HFFc6 (cell line): Measurements from ENCODE around the gene UNC5C. TPM values are rescaled to one million over a fixed set of nuclear protein-coding genes. Genes with fewer than 3 reads are reported as not detected.

ENCODE experiments used
- DNase-seq: peaks from one replicate; pipeline ENCODE4 v3.0.0-alpha.2; 2018
- H3K27ac Mint-ChIP-seq: 2 replicates; pipeline ENCODE4 v1.8.0; 2020; ENCODE audit warnings: mild to moderate bottlenecking, mixed read lengths
- H3K27me3 Mint-ChIP-seq: 2 replicates; pipeline ENCODE4 v1.8.0; 2021; ENCODE audit warnings: mild to moderate bottlenecking, moderate library complexity, mixed read lengths; ENCODE audit not compliant: insufficient read depth
- H3K36me3 Mint-ChIP-seq: 2 replicates; pipeline ENCODE4 v1.8.0; 2021; ENCODE audit warnings: low read depth, mixed read lengths
- H3K4me1 Mint-ChIP-seq: 2 replicates; pipeline ENCODE4 v1.8.0; 2020; ENCODE audit warnings: low read depth, mixed read lengths
- H3K4me3 Mint-ChIP-seq: 2 replicates; pipeline ENCODE4 v1.8.0; 2020; ENCODE audit warnings: mild to moderate bottlenecking, moderate library complexity, mixed read lengths
- H3K9me3 Mint-ChIP-seq: 2 replicates; pipeline ENCODE4 v1.8.0; 2020; ENCODE audit warnings: mild to moderate bottlenecking, mixed read lengths
- total RNA-seq, 6 experiments: library from RNA; stranded (reverse); fragmentation: NEBNext Ultra II Directional; extraction: Animal tissue kit (Norgen Biotek cat#: 25700); gene quantifications; 2 replicates in 1 of 6; 3 replicates in 5 of 6; pipeline ENCODE4 v1.2.3, GENCODE V29; 2021
- TF ChIP-seq, protein P1 (sequence below): fragments of 200-600 bp; sonication (generic); IDR thresholded peaks from 2 replicates; pipeline ENCODE4 v1.5.0; 2021; ENCODE audit warnings: antibody characterized with exemption, mild to moderate bottlenecking

UNC5C gene
- total RNA-seq, 6 experiments from 2014 or later: not detected

DNA sequence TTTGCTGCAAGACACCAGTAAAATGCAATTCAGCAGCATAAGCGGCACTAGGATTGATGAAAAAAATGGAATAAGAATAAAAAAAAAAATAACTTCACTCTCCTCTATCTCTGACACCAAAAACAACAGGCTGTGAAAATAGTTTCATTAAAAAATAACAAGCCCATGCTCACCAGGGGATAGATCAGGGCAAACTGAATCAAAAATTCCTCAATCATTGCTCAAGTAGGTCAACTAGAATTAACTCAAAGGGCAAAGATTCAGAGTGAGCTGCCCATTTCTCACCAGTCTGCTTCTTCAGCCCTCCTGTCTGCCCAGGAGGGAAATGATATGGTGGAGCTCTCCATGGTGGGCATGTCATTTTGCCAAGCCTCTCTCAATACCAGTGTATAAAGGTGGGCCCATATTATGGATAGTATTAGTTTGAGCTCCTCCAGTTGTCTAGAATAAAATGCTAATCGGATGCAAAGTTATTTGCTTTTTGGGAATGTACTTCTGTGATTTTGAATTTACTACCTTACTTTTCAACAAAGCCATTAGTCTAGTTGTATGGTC lies 153.9 kb downstream of the UNC5C start:
- no peaks in the 10 kb centered on the region for H3K4me1 Mint-ChIP-seq
- peaks cover 24% of the 10 kb centered on the region for H3K9me3 Mint-ChIP-seq
- H3K27me3 Mint-ChIP-seq: no peaks in the 10 kb centered on the region
- no peak overlapping the region for H3K4me3 Mint-ChIP-seq
- H3K36me3 Mint-ChIP-seq: no peaks in the 10 kb centered on the region
- no peak for DNase-seq
- TF ChIP-seq, protein P1, sequence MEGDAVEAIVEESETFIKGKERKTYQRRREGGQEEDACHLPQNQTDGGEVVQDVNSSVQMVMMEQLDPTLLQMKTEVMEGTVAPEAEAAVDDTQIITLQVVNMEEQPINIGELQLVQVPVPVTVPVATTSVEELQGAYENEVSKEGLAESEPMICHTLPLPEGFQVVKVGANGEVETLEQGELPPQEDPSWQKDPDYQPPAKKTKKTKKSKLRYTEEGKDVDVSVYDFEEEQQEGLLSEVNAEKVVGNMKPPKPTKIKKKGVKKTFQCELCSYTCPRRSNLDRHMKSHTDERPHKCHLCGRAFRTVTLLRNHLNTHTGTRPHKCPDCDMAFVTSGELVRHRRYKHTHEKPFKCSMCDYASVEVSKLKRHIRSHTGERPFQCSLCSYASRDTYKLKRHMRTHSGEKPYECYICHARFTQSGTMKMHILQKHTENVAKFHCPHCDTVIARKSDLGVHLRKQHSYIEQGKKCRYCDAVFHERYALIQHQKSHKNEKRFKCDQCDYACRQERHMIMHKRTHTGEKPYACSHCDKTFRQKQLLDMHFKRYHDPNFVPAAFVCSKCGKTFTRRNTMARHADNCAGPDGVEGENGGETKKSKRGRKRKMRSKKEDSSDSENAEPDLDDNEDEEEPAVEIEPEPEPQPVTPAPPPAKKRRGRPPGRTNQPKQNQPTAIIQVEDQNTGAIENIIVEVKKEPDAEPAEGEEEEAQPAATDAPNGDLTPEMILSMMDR: no peak
- H3K27ac Mint-ChIP-seq: no peak overlapping the region

DNA sequence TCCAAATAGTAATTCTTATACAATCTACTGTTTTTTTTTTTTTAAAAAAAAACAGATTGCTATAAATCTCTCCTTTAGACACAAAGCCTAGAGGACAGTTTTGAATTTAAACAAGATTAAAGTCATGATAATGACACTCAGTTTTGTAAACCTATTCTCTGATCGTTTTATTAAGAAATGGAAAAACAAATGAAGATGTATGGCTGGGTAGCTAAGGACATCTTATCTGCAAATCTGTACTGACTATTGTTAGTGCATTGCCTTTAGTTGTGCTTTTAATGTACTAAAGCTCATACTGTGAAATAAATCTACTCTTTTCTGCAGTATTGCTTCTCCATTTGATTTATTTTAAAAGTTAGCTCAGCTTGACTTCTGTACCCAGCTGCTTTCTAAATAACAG lies 155.0 kb downstream of the UNC5C start:
- Mint-ChIP-seq H3K4me1 (no peaks in the 10 kb centered on the region), H3K27ac (no peak overlapping the region), H3K36me3 (no peaks in the 10 kb centered on the region), H3K4me3 (no peak overlapping the region), H3K27me3 (no peaks in the 10 kb centered on the region), H3K9me3 (peaks cover 16% of the 10 kb centered on the region)
- TF ChIP-seq, protein P1: no peak
- DNase-seq: no peak

DNA sequence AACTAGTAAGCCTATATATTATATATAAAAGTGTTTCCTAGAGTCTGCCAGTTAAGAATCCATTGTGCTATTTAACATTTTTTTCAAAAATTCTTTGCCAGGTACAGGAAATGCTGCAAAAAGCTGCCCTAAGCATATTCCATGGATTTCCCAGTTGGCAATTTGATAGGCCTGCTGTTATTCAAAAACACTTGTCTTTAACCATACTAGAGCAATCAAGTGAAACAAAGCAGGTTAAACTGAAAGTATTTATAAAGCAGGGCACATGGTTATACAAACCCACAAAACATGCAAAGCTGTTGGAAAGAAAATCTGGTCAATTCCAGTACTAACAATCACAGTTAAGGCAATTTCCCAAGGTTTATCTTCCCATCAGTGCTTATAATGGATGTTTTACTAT lies 159.9 kb downstream of the UNC5C start:
- Mint-ChIP-seq H3K4me1 (no peaks in the 10 kb centered on the region), H3K4me3 (no peak overlapping the region), H3K27me3 (no peaks in the 10 kb centered on the region), H3K27ac (no peak overlapping the region), H3K36me3 (no peaks in the 10 kb centered on the region), H3K9me3 (peaks cover 16% of the 10 kb centered on the region)
- DNase-seq: no peak
- TF ChIP-seq, protein P1: no peak

DNA sequence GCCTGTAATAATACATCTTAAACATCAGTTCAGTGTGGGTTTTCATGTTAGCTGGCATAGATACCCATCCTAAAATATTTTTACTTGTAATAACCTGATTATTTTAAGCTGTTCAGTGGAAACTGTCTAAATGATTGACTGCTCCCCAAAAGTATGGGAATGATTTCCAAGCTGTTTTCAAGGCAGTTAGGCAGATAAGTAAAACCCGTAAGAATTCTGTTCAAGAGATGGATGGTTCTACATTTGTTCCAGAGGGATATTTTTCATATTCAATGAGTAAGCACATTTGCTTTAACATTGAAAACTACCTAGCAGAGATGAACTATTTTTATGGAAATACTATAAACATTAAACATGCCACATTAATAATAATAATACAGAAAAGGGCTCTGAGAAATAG lies 161.1 kb downstream of the UNC5C start:
- Mint-ChIP-seq H3K36me3 (no peaks in the 10 kb centered on the region), H3K4me1 (no peaks in the 10 kb centered on the region)
- no peak for DNase-seq

DNA sequence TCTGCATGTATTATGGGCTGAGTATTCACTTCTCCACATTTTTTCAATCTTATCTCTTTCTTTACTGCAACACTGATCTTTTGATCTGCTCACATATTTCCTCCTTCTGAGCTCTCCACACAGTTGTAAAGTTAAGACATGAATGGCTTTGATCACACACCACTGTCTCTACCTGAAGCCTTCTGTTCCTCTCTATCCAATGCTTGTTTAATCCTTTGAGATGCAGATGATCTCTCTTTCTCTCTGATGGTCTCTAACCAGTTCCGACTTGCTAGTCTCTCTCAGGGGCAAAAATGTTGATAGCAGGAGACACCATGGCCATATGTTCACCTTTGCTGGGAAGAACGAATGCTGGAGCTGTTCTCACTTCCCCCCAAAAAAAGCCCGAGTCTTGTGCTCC lies 162.4 kb downstream of the UNC5C start:
- TF ChIP-seq, protein P1: no peak
- no peaks in the 10 kb centered on the region for H3K4me1 Mint-ChIP-seq
- H3K9me3 Mint-ChIP-seq: peaks cover 10% of the 10 kb centered on the region
- H3K27me3 Mint-ChIP-seq: no peaks in the 10 kb centered on the region
- H3K27ac Mint-ChIP-seq: no peak overlapping the region
- DNase-seq: no peak
- H3K36me3 Mint-ChIP-seq: no peaks in the 10 kb centered on the region
- H3K4me3 Mint-ChIP-seq: no peak overlapping the region

More for the DNA sequence above, 161.1 kb downstream of the UNC5C start:
- TF ChIP-seq, protein P1: no peak
- no peak overlapping the region for H3K27ac Mint-ChIP-seq
- no peaks in the 10 kb centered on the region for H3K27me3 Mint-ChIP-seq
- peaks cover 10% of the 10 kb centered on the region for H3K9me3 Mint-ChIP-seq
- no peak overlapping the region for H3K4me3 Mint-ChIP-seq
